Stimulated activated CD4-positive, alpha-beta T cell treated with anti-CD3 and anti-CD28 coated beads, Interleukin-15, amount 100 ng/mL, for 24 hours (primary cell): ENCODE measurements around the gene IRF7.
A peak's percentile ranks its signal among the peaks of the same experiment; 100 is the strongest.
"Not testable (repeated sequence)": the region's sequence is repeated elsewhere in the genome, so short reads cannot be mapped to it uniquely, and the experiment has no call there.

ENCODE experiments used
- DNase-seq: peaks from one replicate; pipeline ENCODE4 v3.0.0-alpha.2; 2020

IRF7 gene

DNA sequence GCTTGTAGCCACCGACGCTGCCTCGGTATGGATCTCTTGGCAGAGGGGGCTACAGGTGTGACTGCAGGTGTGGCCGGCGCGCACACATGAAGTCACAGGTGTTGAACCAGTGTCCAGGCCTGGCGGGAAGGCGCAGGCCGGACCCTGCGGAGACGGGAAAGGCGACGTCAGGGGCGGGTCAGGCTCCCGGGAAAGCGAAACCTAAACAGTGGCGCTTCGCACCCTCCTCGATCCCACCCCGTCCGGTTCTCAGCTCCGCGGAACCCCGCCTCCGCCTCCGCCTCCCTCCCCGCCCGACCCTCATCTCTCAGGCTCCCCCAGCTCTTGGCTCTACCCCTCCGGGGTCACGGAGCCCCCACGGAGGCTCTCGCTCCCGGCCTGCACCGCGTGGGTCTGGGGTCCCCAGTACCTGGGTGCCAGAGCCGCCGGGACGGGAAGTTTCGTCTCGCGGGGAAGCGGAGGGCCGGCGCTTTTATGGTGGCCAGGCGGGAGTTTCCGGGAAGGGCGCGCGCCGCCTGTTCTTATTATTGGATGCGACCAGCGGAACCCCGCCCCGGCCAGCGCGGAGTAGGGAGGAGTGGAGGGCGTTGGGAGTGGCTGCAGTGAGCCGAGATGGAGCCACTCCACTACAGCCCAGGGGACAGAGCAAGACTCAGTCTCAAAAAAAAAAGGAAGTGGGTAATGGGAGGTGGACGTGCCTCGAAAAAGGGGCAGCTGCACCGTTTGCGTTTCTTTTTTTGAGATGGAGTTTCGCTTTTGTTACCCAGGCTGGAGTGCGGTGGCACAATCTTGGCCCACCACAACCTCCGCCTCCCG is at the start of gene IRF7:
Gene IRF7 (minus strand): TSS at position 447 of the 816 bp plus-strand sequence. CDS start 586 bp downstream, outside the sequence.
- DNase-seq = peak; percentile 92

DNA sequence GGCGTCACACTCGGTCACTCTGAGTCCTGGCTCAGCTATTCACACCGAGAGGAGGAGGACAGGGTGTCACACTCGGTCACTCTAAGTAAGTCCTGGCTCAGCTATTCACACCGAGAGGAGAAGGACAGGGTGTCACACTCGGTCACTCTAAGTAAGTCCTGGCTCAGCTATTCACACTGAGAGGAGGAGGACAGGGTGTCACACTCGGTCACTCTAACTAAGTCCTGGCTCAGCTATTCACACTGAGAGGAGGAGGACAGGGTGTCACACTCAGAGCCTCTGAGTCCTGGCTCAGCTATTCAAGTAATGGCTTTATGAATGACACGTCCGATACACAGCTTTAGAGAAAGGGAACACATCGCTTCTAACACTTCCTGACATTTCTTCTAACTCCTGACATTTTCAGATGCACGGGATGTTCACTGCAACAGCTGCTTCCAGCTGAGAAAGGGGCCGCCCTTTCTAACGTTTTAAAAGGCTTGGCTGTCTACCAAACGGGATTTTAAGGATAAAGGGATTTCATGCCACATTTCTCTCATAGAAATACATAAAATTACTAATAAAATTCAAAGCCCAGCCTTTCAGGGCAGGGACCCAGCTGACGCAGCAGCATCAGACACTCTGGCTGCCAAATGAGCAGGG is 49.4 kb upstream of the IRF7 start:
- DNase-seq = no peak

DNA sequence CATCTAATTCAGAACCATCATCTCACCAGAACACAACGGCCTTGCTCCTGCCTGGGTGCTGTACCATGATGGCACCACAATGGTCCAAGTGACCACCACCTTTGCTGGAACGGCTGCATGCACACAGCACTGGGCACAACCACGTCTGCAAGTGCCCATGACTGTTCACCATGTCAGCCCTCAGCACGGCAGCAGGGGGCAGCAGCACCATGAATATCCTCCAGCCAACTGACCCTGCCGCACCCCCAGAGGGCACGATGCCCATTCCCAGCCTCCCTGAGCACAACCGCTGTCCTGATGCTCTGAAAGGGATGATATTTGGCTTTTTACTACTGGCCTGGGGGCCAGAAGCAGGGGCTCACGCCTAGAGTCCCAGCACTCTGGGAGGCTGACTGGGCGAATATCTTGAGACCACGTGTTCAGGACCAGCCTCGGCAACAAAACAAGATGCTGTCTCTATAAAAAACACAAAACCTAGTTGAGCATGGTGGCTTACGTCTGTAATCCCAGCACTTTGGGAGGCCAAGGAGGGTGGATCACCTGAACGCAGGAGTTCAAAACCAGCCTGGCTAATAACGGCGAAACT is 47.0 kb upstream of the IRF7 start:
- DNase-seq = peak; percentile 52

DNA sequence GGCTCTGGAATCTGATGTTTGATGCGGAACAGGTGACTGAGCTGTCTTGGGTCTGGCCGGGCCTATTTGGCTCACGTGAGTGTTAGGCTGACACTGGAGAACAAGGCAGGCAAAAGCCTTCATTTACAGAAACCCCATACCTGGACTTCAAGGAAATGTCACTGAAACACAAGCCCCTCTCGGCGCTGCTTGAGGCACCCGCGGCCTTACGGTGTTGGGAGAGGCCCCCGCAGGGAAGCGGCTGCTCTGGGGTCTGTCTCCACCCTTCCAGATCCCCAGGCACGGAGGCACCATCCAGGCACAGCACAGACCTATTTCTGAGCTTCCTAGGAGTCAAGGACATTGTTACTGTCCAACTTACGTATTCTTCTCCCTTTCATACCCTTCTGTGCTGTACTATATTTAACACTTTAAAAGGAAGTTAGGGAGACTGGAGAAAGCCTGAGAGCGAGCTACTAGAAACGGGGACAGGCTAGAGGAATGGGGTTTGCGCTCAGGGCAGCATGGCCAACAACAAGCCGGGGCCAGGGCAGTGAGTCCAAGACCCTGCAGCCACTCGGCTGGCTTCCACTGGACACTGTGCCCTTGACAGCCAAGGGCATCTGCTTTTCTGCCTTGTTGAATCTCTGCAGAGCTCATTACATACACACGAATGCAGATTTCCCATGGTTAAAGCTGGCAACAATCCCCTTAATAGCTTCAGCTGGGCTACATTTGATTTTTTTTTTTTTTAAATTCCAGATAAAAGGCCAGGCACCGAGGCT is 45.1 kb upstream of the IRF7 start:
- no peak for DNase-seq

DNA sequence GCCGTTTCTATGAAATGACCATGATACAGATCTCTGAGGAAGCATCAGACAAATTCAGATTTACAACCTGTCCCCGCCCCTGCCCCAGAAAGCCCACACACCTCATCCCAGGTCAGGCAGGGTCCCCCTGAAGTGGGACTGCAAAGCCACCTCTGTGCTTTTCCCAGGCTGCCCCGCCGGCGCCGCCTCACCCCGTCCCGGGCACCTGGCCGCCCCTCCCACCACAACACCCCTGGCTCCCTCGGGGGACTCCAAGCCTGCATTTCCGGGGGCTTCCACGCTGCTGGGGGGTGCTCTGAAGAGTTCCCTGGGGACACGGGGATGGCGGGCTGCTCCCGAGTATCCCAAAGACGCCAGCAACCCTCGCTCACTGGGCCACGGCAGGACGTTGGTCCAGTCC is 44.5 kb upstream of the IRF7 start:
- no peak for DNase-seq

DNA sequence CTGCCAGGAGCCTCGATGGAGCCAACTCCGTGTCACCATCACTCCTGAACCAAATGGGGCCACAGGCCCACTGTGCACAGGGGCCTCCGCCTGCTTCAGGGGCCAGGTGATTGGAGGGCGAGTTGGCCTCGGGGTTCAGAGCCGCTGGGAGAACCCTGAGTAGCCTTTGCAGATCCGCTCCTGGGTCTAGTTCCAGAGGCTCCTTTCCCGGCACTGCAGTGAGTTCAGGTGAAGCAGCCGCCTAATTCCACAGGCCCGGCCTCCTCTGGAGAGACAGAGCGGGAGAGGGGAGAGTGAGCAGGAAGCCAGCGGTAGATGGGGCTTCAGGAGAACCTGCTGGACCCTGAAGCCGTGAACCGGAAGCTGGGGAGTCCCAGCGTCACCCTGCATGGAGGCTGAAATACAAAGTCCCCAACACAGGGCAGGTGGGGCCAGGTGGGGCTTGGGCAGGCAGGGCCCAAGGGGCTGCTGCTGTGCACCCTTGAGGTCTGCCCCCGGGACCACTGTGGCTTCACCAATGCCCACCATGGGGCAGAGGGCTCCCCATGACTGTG is 43.9 kb upstream of the IRF7 start:
- DNase-seq = no peak

DNA sequence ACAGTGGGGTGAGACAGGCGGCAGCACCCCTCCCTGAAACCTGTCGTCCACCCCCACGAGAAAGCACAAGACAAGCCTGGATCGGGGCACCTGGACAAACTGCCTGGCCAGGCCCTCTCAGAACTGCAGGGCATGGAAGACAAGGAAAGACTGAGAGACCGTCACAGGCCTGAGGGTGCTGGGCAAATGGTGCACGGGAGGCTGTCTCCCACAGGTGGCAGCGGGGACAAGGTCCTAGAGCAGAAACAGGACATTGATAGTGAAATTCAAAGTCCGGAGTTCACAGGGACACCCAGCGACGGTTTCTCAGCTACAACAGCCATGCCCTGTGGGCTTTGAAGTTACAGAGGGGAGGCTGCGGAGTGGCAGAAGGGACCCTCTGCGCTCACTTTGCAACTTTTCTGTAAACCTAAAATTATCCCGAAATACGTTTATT is 42.0 kb upstream of the IRF7 start:
- DNase-seq = no peak

DNA sequence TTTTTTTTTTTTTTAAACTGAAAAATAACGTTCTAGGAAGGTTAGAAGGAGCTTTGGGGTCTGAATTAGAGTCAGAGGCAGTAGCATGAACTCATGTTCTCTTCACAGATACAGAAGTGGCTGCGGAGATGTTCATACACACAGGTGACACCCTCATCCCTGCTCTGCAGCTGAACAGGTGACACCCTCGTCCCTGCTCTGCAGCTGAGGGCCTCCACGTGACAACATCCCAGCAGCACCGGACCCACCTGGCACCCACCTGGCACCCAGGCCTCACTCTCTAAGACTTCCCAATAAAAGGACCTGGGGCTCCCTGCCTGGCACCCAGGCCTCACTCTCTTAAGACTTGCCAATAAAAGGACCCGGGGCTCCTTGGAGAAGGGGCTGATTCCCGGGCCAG is 41.1 kb upstream of the IRF7 start:
- no peak for DNase-seq

DNA sequence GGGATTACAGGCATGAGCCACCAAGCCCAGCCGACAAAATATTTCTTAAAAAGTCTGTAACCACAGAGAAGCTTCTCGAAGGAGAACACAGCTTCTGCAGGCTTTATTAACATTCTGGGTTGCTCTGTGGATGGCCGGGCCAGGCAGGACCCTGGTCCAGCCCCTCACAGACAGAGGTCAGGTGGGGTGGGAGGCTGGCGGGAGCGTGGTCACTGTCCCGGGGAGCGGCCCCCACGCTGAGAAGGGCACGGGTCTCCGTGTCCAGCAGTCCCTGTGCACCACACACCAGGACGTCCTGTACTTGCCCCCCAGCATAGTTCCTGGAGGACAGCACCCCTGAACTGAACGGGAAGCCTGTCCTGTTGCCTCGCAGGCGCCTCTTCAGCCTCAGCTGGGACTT is 40.7 kb upstream of the IRF7 start:
- no peak for DNase-seq

DNA sequence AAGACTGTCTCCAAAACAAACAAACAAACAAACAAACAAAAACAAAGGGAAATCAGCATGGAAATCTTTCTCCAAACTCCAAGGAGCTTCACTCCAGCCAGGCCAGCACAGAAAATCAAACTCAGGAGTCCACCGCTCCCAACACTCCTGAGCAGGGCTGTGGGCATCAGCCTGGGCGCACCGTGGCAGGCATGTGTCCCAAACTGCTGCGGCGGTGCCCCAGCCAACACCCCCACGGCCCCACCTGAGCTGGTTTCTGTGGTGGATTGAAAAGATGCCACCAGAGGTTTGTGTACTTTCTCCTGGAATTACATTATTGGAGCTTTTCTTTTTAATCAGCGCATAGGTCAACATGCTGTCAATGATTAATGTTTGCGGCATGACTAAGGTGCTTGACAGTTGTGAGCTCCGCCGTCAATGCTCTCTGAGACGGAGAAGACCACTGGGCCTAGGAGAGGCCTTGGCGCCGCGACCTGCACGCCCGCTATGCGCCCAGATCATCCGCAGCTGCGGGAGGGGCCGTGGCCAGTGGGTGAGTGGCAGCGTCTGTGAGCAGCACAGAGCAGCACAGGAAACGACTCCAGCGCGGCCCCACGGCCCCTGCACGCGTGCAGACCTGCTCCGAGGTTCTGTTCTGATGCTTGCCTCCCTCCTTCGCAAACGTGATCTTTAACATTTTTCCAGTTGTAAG is 39.4 kb upstream of the IRF7 start:
- no peak for DNase-seq

DNA sequence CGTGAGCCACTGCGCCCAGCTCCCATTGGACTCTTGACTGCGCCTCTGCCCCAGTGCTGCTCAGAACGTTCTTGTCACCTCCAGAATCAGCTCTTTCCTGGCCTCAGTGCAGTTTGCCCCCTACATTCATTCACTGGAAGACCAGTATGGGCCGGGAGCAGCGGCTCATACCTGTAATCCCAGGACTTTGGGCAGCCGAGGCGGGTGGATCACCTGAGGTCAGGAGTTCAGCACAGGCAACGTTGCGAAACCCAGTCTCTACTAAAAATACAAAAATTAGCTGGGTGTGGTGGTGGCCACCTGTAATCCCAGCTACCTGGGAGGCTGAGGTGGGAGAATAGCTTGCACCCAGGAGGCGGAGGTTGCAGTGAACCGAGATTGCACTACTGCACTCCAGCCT is 38.7 kb upstream of the IRF7 start:
- DNase-seq = not testable (repeated sequence)

DNA sequence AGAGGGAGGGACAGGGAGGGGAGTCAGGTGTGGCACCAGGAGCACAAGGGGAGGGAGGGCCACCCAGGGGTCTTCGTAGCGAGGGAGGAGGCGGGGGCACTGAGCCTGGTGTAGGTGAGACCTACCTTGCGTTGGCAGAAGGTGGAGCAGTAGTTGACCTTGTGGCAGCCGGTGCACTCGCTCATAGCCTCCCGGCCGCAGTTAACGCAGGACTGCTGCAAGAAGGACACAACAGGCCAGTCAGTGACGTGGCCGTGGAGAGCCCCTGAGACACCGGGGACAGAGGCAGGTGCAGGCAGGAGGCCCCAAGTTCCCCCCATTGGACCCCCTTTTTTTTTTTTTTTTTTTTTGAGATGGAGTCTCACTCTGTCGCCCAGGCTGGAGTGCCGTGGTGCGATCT is 38.1 kb upstream of the IRF7 start:
- no peak for DNase-seq

DNA sequence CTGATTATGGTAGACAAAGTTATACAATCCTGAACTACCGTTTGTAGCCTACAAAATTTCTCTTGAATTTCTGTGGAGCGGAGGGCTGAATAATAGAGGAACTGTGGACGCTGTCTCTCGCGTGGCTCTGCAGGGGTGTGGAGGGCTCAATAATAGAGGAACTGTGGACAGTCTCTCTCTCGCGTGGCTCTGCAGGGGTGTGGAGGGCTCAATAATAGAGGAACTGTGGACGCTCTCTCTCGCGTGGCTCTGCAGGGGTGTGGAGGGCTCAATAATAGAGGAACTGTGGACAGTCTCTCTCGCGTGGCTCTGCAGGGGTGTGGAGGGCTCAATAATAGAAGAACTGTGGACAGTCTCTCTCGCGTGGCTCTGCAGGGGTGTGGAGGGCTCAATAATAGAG is 37.4 kb upstream of the IRF7 start:
- DNase-seq = not testable (repeated sequence)

DNA sequence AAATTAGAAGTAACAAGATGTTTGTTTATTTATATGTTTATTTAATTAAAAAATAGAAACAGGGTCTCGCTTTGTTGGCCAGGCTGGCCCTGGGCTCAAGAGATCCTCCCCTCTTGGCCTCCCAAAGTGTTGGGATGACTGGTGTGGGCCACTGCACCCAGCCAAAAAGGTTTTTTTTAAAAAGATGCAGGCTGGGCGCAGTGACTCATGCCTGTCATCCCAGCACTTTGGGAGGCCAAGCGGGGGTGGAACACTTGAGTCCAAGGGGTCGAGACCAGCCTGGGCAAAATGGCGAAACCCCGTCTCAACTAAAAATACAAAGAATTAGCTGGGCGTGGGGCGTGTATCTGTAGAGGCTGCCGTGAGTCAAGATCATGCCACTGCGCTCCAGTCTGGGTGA is 34.7 kb upstream of the IRF7 start:
- DNase-seq = no peak

DNA sequence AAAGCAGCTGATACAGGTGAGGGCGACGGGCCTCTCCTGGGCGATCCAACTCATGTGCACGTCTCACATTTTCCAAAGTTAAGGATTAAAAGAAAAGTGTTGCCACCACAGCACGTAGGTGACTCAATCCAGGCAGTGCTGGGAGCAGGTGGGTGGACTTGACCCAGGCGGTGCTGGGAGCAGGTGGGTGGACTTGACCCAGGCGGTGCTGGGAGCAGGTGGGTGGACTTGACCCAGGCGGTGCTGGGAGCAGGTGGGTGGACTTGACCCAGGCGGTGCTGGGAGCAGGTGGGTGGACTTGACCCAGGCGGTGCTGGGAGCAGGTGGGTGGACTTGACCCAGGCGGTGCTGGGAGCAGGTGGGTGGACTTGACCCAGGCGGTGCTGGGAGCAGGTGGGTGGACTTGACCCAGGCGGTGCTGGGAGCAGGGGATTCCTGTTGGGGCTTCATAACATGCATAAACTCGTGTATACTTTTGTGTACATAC is 32.0 kb upstream of the IRF7 start:
- DNase-seq = not testable (repeated sequence)

DNA sequence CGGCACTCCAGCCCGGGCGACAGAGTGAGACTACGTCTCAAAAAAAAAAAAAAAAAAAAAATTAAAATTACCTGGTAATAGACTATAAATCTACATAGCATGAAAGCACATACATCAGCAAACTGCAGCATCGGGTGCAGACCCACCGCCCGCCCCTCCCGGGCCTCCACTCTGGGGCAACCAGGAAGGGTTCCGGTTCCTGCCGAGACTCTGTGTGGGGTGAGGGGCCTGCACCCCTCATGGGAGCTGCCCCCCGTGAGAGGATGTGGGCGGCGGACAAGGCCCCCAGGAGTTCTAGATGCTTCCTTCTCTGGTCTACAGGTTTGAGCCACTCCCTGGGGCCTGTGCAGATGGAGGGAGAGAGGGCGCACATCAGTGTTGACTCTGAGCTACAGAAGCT is 30.5 kb upstream of the IRF7 start:
- DNase-seq = no peak

DNA sequence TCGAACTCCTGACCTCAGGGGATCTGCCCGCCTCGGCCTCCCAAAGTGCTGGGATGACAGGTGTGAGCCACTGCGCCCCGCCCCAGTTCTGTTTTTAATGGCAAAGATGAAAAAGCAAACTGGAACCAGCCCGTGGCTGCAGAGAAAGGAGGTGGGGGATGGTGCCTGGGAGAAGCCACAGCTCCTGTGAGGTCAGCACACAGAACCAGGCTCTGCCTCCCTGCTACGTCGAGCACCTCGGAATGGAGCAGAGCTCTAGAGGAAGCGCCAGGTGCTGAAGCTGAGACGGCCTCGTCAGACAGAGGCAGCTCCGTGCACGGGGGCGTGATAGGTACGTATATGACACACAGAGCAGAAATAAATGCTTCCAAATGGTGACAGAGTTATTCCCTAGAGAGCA is 29.8 kb upstream of the IRF7 start:
- DNase-seq = no peak

DNA sequence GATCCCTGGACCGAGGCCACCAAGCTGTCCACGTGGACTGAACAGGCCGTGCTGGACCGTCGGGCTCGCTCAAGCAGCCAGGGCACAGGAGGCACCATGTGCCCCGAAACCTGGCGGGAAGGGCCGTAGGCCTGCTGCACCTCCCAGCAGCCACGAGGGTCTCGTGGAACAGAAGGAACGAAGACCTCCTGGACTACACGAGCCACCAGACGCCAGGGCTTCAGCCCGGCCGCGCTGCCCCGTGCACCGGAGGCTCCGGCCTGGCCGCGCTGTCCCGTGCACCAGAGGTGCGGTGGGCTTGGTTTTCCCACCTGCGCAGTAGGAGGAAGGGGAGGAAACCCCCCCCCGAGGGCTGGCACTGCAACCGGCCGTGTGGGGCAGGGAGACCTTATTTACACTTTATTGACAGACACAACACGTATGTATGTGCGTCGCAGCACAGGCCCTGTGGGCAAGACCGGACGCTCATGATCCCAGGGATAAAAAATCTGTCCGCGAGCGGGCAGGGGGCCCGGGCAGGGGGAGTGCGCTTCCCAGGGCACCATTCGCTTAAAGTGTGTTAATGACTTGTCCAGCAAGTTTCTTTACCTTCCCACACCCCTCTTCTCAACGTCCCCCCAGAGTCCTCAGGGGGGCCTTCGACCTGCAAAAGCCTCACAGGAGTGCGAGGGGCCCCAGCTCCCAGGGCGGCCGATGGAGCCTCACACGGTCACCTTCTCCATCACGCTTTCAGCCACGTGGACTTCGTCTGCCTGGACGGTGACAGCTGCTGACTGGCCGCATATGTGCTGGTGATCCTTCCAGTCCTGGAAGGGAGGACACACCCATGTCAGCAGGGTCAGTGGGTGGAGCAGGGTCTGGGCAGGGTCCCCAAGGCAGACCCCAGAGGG is 28.3 kb upstream of the IRF7 start:
- DNase-seq = no peak

DNA sequence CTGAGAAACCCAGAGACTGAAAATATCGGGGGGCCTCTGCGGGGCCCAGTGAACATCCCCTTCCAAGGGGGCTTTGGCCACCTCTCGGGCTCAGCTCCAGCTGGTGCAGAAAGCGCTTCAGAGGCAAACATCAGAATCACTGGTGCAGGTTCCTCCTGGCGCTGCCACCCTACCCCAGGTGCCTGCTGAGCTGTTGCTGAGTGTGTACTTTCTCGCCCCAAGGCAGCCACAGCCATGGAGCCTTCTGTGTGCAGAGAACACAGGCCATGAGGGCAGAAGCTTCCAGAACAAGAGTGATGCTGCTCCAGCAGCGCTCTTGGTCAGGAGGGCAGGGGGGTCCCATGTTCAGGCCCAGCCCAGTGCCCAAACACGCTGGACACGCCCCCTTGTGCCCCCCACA is 27.6 kb upstream of the IRF7 start:
- no peak for DNase-seq

DNA sequence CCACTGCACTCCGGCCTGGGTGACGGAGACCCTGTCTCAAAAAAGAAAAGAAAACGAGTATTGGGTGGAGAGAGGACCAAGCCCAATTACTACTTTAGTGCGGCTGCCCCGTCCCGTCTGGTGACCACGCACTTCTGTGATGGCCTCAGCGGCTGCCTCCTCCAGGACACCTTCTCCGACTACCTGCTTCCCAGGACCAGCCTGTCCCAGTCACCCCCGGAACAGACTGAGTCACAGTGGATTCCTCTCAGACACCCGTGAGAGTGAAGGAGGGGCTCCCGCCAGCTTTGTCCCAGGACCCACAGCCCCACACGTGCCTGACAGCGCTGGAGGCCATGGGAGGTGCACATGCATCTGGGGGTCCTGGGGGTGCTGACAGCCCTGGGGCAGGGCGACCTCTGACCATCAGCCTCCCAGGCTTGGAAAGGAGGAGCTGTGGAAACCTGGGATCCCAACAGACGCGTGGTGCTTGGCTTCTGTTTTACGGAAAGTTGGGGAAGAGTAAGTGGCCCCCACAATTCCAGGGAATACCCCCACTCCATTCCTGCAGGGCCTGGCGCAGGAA is 26.1 kb upstream of the IRF7 start:
- no peak for DNase-seq
